Panc1 (cell line): ENCODE measurements around the gene FIGNL2. TPM values are rescaled to one million over a fixed set of nuclear protein-coding genes. Genes with fewer than 3 reads are reported as not detected.

ENCODE experiments used
- ATAC-seq: fragments of 200-7000 bp; cut with Tn5 transposase; 2 replicates; pipeline ENCODE4 v1.9.1; 2020; ENCODE audit warnings: mild to moderate bottlenecking, moderate library complexity
- BruUV-seq: library from RNA; stranded (reverse); fragments of 400-500 nt; replicated peaks from 2 replicates; lab custom pipeline; 2021; lab: Mats Ljungman, UMichigan
- CTCF ChIA-PET: fragments of 300-600 bp; sonication (Branson Sonifier 250); formaldehyde crosslinking; loops from one replicate; lab custom pipeline; 2022; ENCODE audit warnings: antibody characterized with exemption; lab: Charles Lee
- POLR2A ChIA-PET: fragments of 300-600 bp; sonication (Branson Sonifier 250); formaldehyde crosslinking; loops from one replicate; lab custom pipeline; 2022; ENCODE audit warnings: antibody characterized with exemption; lab: Charles Lee
- DNase-seq: peaks from one replicate; pipeline ENCODE4 v3.0.0-alpha.2; 2010; ENCODE audit warnings: low read depth, low spot score
- H3K27ac ChIP-seq: 2 replicates; pipeline ENCODE4 v1.5.1; 2011; ENCODE audit warnings: mild to moderate bottlenecking, low read length, inconsistent platforms
- H3K27me3 ChIP-seq: fragments of 200-500 bp; sonication (Bioruptor generic); 2 replicates; pipeline ENCODE4 v1.6.0; 2014; ENCODE audit warnings: low read length, inconsistent platforms; ENCODE audit not compliant: control insufficient read depth, insufficient read depth
- H3K36me3 ChIP-seq: fragments of 200-500 bp; sonication (Bioruptor generic); 2 replicates; pipeline ENCODE4 v1.5.1; 2014; ENCODE audit warnings: inconsistent platforms, mild to moderate bottlenecking, low read length, moderate library complexity; ENCODE audit not compliant: control insufficient read depth, insufficient read depth
- H3K4me1 ChIP-seq: 2 replicates; pipeline ENCODE4 v1.5.1; 2011; ENCODE audit warnings: inconsistent platforms, mild to moderate bottlenecking, low read length, moderate library complexity; ENCODE audit not compliant: control insufficient read depth, insufficient read depth
- H3K4me3 ChIP-seq, 2 experiments: 2 replicates each; pipeline ENCODE4 v1.5.1; 2011 to 2012; ENCODE audit warnings: low read depth in 2 of 2, low read length in 2 of 2, mild to moderate bottlenecking in 2 of 2, inconsistent platforms in 1 of 2, moderate library complexity in 1 of 2
- H3K9me3 ChIP-seq: fragments of 200-500 bp; sonication (Bioruptor generic); 2 replicates; pipeline ENCODE4 v1.5.1; 2014; ENCODE audit warnings: low read depth, mild to moderate bottlenecking, inconsistent platforms, low read length, moderate library complexity; ENCODE audit not compliant: control insufficient read depth, insufficient read depth
- CTCF ChIP-seq: fragments of 450-650 bp; IDR thresholded peaks from 2 replicates; pipeline ENCODE4 v1.5.1; 2017; ENCODE audit warnings: mild to moderate bottlenecking
- POLR2AphosphoS5 ChIP-seq: IDR thresholded peaks from 2 replicates; pipeline ENCODE4 v1.6.1; 2012; ENCODE audit warnings: mild to moderate bottlenecking, low read depth, low read length, moderate library complexity
- REST ChIP-seq, 2 experiments: IDR thresholded peaks; 2 replicates each; pipeline ENCODE4 v1.6.1; 2011 to 2012; ENCODE audit warnings: low read depth in 2 of 2, control low read depth in 1 of 2, low read length in 1 of 2, mild to moderate bottlenecking in 1 of 2, moderate library complexity in 1 of 2; ENCODE audit not compliant: insufficient read depth in 1 of 2
- SIN3A ChIP-seq: IDR thresholded peaks from 2 replicates; pipeline ENCODE4 v1.6.1; 2012; ENCODE audit warnings: low read depth, mild to moderate bottlenecking, low read length, moderate library complexity, borderline replicate concordance; ENCODE audit not compliant: insufficient read depth
- TCF7L2 ChIP-seq: IDR thresholded peaks from 2 replicates; pipeline ENCODE4 v1.6.1; 2011; ENCODE audit warnings: mild to moderate bottlenecking, low read depth, low read length, inconsistent platforms
- in situ Hi-C: cut with HindIII; loops from 2 replicates; pipeline ENCODE4 v1.10.0; 2016; ENCODE audit warnings: low sequenced_read_pairs, low pct_unique_long_range_greater_than_20kb
- intact Hi-C: fragments of 100-400 bp; cut with micrococcal nuclease; formaldehyde crosslinking; loops from one replicate; pipeline ENCODE4 v1.10.0; 2022; ENCODE audit not compliant: unreplicated experiment
- total RNA-seq: library from RNA; stranded (reverse); gene quantifications from one replicate; pipeline ENCODE4 v1.2.1, GENCODE V29; 2021; ENCODE audit not compliant: unreplicated experiment

Gene FIGNL2
- total RNA-seq, 1 experiment from 2014 or later, result 0.23 TPM

GRCh38 chr12:51896236-51896635 lies 47.7 kb upstream of the FIGNL2 start:
- no TSS peak for BruUV-seq
- ATAC-seq (no peak), DNase-seq (no peak)
- in situ Hi-C loops, result no loop called here
- Histone ChIP-seq H3K4me1 (no peaks in the 10 kb centered on the region), H3K4me3 (no peak overlapping the region), H3K27me3 (no peaks in the 10 kb centered on the region), H3K27ac (no peak overlapping the region), H3K9me3 (no peaks in the 10 kb centered on the region), H3K36me3 (no peaks in the 10 kb centered on the region)
- TF ChIP-seq POLR2AphosphoS5 (no peak), CTCF (no peak), TCF7L2 (no peak), SIN3A (no peak), REST (IDR thresholded peaks at IDR 0.05; ENCODE audit: insufficient read depth in 1 of 2, low read depth in 2 of 2, low read length in 1 of 2) (no peak)
- intact Hi-C loops, result loop anchor here (5.0 kb wide), 1 partner anchor 86 kb away; no protein-coding TSS in a partner anchor
- CTCF ChIA-PET, result no interaction called here
- POLR2A ChIA-PET, result no interaction called here

GRCh38 chr12:51895378-51896135 lies 47.0 kb upstream of the FIGNL2 start:
- TF ChIP-seq SIN3A (no peak), TCF7L2 (no peak)
- no TSS peak for BruUV-seq
- ChIA-PET POLR2A (no interaction called here), CTCF (no interaction called here)
- ATAC-seq, result peak; percentile 35; the same call in 1 of the 2 replicates
- no peak for DNase-seq
- in situ Hi-C loops (no loop called here), intact Hi-C loops (loop anchor here (5.0 kb wide), 1 partner anchor 87 kb away; no protein-coding TSS in a partner anchor)
- Histone ChIP-seq H3K36me3 (no peaks in the 10 kb centered on the region), H3K9me3 (no peaks in the 10 kb centered on the region), H3K4me3 (no peak overlapping the region), H3K27ac (no peak overlapping the region), H3K4me1 (no peaks in the 10 kb centered on the region), H3K27me3 (no peaks in the 10 kb centered on the region)

- intact Hi-C loops (no loop called here), in situ Hi-C loops (no loop called here)
- H3K36me3 ChIP-seq, result no peaks in the 10 kb centered on the region
- H3K27me3 ChIP-seq, result no peaks in the 10 kb centered on the region
- no peak overlapping the region for H3K4me3 ChIP-seq
- no peak for DNase-seq
- BruUV-seq, result no TSS peak
- ATAC-seq, result no peak
- TF ChIP-seq REST (IDR thresholded peaks at IDR 0.05; ENCODE audit: insufficient read depth in 1 of 2, low read depth in 2 of 2, low read length in 1 of 2) (no peak), TCF7L2 (no peak), CTCF (no peak), SIN3A (no peak), POLR2AphosphoS5 (no peak)
- POLR2A ChIA-PET, result interaction anchor here (0.5 kb wide), 1 partner anchor 9 kb away, joined by 3 read pairs; no protein-coding TSS in a partner anchor
- CTCF ChIA-PET, result interaction anchor here (1.4 kb wide), 1 partner anchor 9 kb away, joined by 3 read pairs; no protein-coding TSS in a partner anchor
- no peaks in the 10 kb centered on the region for H3K9me3 ChIP-seq
- no peak overlapping the region for H3K27ac ChIP-seq
- no peaks in the 10 kb centered on the region for H3K4me1 ChIP-seq
Measured at GRCh38 chr12:51893786-51894185, 45.3 kb upstream of the FIGNL2 start.
